HFFc6 (cell line): Measurements from ENCODE around the gene SLC9A5. TPM values are rescaled to one million over a fixed set of nuclear protein-coding genes. Genes with fewer than 3 reads are reported as not detected.

Source experiments
- DNase-seq: peaks from one replicate; pipeline ENCODE4 v3.0.0-alpha.2; 2018
- H3K27ac Mint-ChIP-seq: 2 replicates; pipeline ENCODE4 v1.8.0; 2020; ENCODE audit warnings: mild to moderate bottlenecking, mixed read lengths
- H3K27me3 Mint-ChIP-seq: 2 replicates; pipeline ENCODE4 v1.8.0; 2021; ENCODE audit warnings: mild to moderate bottlenecking, moderate library complexity, mixed read lengths; ENCODE audit not compliant: insufficient read depth
- H3K36me3 Mint-ChIP-seq: 2 replicates; pipeline ENCODE4 v1.8.0; 2021; ENCODE audit warnings: low read depth, mixed read lengths
- H3K4me1 Mint-ChIP-seq: 2 replicates; pipeline ENCODE4 v1.8.0; 2020; ENCODE audit warnings: low read depth, mixed read lengths
- H3K4me3 Mint-ChIP-seq: 2 replicates; pipeline ENCODE4 v1.8.0; 2020; ENCODE audit warnings: mild to moderate bottlenecking, moderate library complexity, mixed read lengths
- H3K9me3 Mint-ChIP-seq: 2 replicates; pipeline ENCODE4 v1.8.0; 2020; ENCODE audit warnings: mild to moderate bottlenecking, mixed read lengths
- CTCF ChIP-seq: fragments of 200-600 bp; sonication (generic); IDR thresholded peaks from 2 replicates; pipeline ENCODE4 v1.5.0; 2021; ENCODE audit warnings: antibody characterized with exemption, mild to moderate bottlenecking
- microRNA-seq: library from miRNA; unstranded; fragments of <30 nt; microRNA quantifications from one replicate; pipeline ENCODE4, GENCODE V29; 2019
- total RNA-seq, 6 experiments: library from RNA; stranded (reverse); fragmentation: NEBNext Ultra II Directional; extraction: Animal tissue kit (Norgen Biotek cat#: 25700); gene quantifications; 2 replicates in 1 of 6; 3 replicates in 5 of 6; pipeline ENCODE4 v1.2.3, GENCODE V29; 2021

The SLC9A5 gene
- total RNA-seq, 6 experiments from 2014 or later, result 3.3 to 4.2 (median 3.7) TPM

DNA sequence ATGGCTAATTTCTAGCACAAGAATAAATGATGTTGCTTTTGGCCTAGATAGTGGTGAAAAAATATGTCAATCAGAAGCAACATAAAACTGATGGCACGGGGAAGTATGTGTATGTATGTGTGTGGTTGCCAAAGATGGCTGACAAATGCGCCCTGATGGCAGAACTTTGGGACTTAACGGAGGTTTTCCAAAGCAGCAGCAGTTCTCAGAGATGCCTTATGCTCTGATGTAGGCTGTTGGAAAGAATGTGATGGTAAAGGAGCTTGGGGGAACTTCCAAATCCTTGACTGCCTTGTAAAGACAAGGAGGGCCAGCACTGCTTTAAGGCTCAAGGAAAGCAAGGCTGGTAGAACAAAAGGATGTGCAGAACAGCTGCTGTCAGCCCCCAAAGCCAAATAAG lies 61.8 kb downstream of the SLC9A5 start:
- Mint-ChIP-seq H3K27me3 (peaks cover 4% of the 10 kb centered on the region), H3K27ac (peak overlapping the region; percentile 92), H3K9me3 (no peaks in the 10 kb centered on the region), H3K4me1 (peaks cover 32% of the 10 kb centered on the region), H3K4me3 (no peak overlapping the region), H3K36me3 (no peaks in the 10 kb centered on the region)
- DNase-seq, result no peak
- no peak for TF ChIP-seq CTCF

- TF ChIP-seq CTCF, result no peak
- H3K27me3 Mint-ChIP-seq, result peaks cover 7% of the 10 kb centered on the region
- H3K4me3 Mint-ChIP-seq, result peak overlapping the region; percentile 60
- peak; percentile 100 for DNase-seq
- H3K27ac Mint-ChIP-seq, result peak overlapping the region; percentile 92
- no peaks in the 10 kb centered on the region for H3K9me3 Mint-ChIP-seq
- no peaks in the 10 kb centered on the region for H3K36me3 Mint-ChIP-seq
- H3K4me1 Mint-ChIP-seq, result peaks cover 29% of the 10 kb centered on the region
Observed at GRCh38 chr16:67311607-67312488, 63.1 kb downstream of the SLC9A5 start.

DNA sequence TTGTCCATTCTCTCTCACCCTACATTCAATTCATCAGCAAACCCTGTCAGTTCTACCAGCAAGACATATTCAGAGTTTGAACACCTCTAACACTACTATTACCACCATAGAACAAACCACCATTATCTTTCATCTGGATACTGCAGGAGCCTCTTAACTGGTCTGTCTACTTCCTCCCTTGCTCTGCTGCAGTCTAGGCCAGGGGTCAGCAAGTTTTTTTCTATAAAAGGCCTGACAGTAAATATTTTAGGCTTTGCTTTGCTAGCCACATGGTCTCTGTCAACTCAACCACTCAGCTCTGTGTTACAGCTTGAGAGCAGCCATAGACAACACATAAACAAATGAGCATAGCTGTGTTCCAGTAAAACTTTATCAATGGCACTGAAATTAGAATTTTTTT lies 63.9 kb downstream of the SLC9A5 start:
- Mint-ChIP-seq H3K4me3 (peak overlapping the region; percentile 60), H3K9me3 (no peaks in the 10 kb centered on the region), H3K27me3 (peaks cover 7% of the 10 kb centered on the region), H3K36me3 (no peaks in the 10 kb centered on the region), H3K4me1 (peaks cover 29% of the 10 kb centered on the region), H3K27ac (peak overlapping the region; percentile 92)
- peak; percentile 10 for DNase-seq
- no peak for TF ChIP-seq CTCF

- H3K9me3 Mint-ChIP-seq, result no peaks in the 10 kb centered on the region
- H3K4me1 Mint-ChIP-seq, result peaks cover 2% of the 10 kb centered on the region
- no peak overlapping the region for H3K4me3 Mint-ChIP-seq
- DNase-seq, result no peak
- no peak for TF ChIP-seq CTCF
- H3K36me3 Mint-ChIP-seq, result no peaks in the 10 kb centered on the region
- peaks cover 27% of the 10 kb centered on the region for H3K27me3 Mint-ChIP-seq
- H3K27ac Mint-ChIP-seq, result no peak overlapping the region
Observed at GRCh38 chr16:67317853-67318252, 69.1 kb downstream of the SLC9A5 start.

Small RNA genes lying within 50 kb of the gene (microRNA-seq; reads per million reads assigned to microRNA genes)
- gene MIR328, result 843 reads per million, percentile 74 among the genes with 10 or more reads in this experiment

Other genes starting within 250 kb of the SLC9A5 start
- gene CBFB, start 219.8 kb upstream of the SLC9A5 start, total RNA-seq, result 10 to 100 TPM; 55.2 to 84.4 (median 69.5) TPM
- 10 to 100 TPM in 5 of 6 experiments, 1 to 10 TPM in 1; 10.0 to 13.8 (median 11.8) TPM for gene PHAF1, start 139.0 kb upstream of the SLC9A5 start, total RNA-seq
- gene B3GNT9, start 98.0 kb upstream of the SLC9A5 start, total RNA-seq, result 10 to 100 TPM; 45.7 to 55.1 (median 50.1) TPM
- gene TRADD, start 89.1 kb upstream of the SLC9A5 start, total RNA-seq, result 10 to 100 TPM; 12.8 to 16.8 (median 15.8) TPM
- 10 to 100 TPM in 1 of 6 experiments, 1 to 10 TPM in 5; 7.2 to 10.8 (median 7.8) TPM for gene FBXL8, start 89.0 kb upstream of the SLC9A5 start, total RNA-seq
- 1 to 10 TPM; 3.3 to 5.5 (median 4.6) TPM for gene HSF4, start 84.2 kb upstream of the SLC9A5 start, total RNA-seq
- 10 to 100 TPM; 16.1 to 20.1 (median 17.7) TPM for gene NOL3, start 78.4 kb upstream of the SLC9A5 start, total RNA-seq
- gene MATCAP1, start 65.0 kb upstream of the SLC9A5 start, total RNA-seq, result 10 to 100 TPM in 5 of 6 experiments, 1 to 10 TPM in 1; 9.6 to 13.8 (median 11.6) TPM
- under 1 TPM in 1 of 6 experiments, not detected in 5; 0.18 TPM for gene EXOC3L1, start 58.8 kb upstream of the SLC9A5 start, total RNA-seq
- gene E2F4, start 56.8 kb upstream of the SLC9A5 start, total RNA-seq, result 10 to 100 TPM; 52.9 to 64.7 (median 61.0) TPM
- 1 to 10 TPM in 3 of 6 experiments, under 1 TPM in 3; 0.79 to 1.3 (median 1.1) TPM for gene ELMO3, start 49.8 kb upstream of the SLC9A5 start, total RNA-seq
- gene TMEM208, start 21.8 kb upstream of the SLC9A5 start, total RNA-seq, result 10 to 100 TPM; 50.9 to 67.8 (median 58.4) TPM
- gene FHOD1, start 1.5 kb upstream of the SLC9A5 start, total RNA-seq, result 10 to 100 TPM; 46.3 to 55.9 (median 51.1) TPM
- 10 to 100 TPM in 5 of 6 experiments, 1 to 10 TPM in 1; 8.6 to 14.1 (median 13.0) TPM for gene PLEKHG4, start 30.6 kb downstream of the SLC9A5 start, total RNA-seq
- not detected for gene KCTD19, start 77.8 kb downstream of the SLC9A5 start, total RNA-seq
- not detected for gene LRRC36, start 77.8 kb downstream of the SLC9A5 start, total RNA-seq
- gene TPPP3, start 144.5 kb downstream of the SLC9A5 start, total RNA-seq, result under 1 TPM in 2 of 6 experiments, not detected in 4; 0.21 to 0.28 TPM
- gene ZDHHC1, start 167.5 kb downstream of the SLC9A5 start, total RNA-seq, result 1 to 10 TPM; 2.1 to 5.4 (median 2.8) TPM
- not detected for gene HSD11B2, start 182.1 kb downstream of the SLC9A5 start, total RNA-seq
- gene ATP6V0D1, start 232.2 kb downstream of the SLC9A5 start, total RNA-seq, result 100 to 1,000 TPM; 102 to 130 (median 118) TPM
- gene AGRP, start 234.6 kb downstream of the SLC9A5 start, total RNA-seq, result not detected